SK-N-SH (cell line): ENCODE measurements around the gene TFDP2. TPM values are rescaled to one million over a fixed set of nuclear protein-coding genes. Genes with fewer than 3 reads are reported as not detected.

Source experiments
- CTCF ChIA-PET: fragments of 300-600, 350-600 bp; formaldehyde crosslinking; extraction: SDS; loops from one replicate; lab custom pipeline; 2021; lab: Yijun Ruan, JAX
- POLR2A ChIA-PET: fragments of 350-600 bp; sonication (Branson Sonifier 250); formaldehyde crosslinking; extraction: SDS; loops from one replicate; lab custom pipeline; 2020; ENCODE audit warnings: antibody characterized with exemption, inconsistent platforms; lab: Yijun Ruan, JAX
- DNase-seq: peaks from one replicate; pipeline ENCODE4 v3.0.0; 2012
- H2AFZ ChIP-seq: fragments of 200-600 bp; sonication (generic); 2 replicates; pipeline ENCODE4 v1.8.1; 2016; ENCODE audit warnings: antibody characterized with exemption, mild to moderate bottlenecking, low read depth
- H3F3A ChIP-seq: fragments of 200-600 bp; sonication (generic); replicated peaks from 2 replicates; pipeline ENCODE3; 2016; ENCODE audit warnings: antibody characterized with exemption, mild to moderate bottlenecking; ENCODE audit not compliant: insufficient read depth
- H3K27ac ChIP-seq, 2 experiments: fragments of 200-500 bp in 1 of 2; fragments of 200-600 bp in 1 of 2; sonication (Bioruptor generic) in 1 of 2; sonication (generic), shearing (Covaris generic) in 1 of 2; 2 replicates each; pipeline versions ENCODE4 v1.5.1 to v1.6.1; 2014 to 2016; ENCODE audit warnings: low read depth in 2 of 2, inconsistent platforms in 1 of 2, low read length in 1 of 2, mild to moderate bottlenecking in 1 of 2, mixed read lengths in 1 of 2
- H3K27me3 ChIP-seq: fragments of 200-600 bp; sonication (generic), shearing (Covaris generic); 2 replicates; pipeline ENCODE4 v1.6.1; 2016; ENCODE audit warnings: mixed run types; ENCODE audit not compliant: insufficient read depth
- H3K36me3 ChIP-seq, 2 experiments: fragments of 200-500 bp in 1 of 2; fragments of 200-600 bp in 1 of 2; sonication (Bioruptor generic) in 1 of 2; sonication (generic) in 1 of 2; replicated peaks in 1 of 2; 2 replicates each; pipeline versions ENCODE3 to v1.5.1; 2014 to 2016; ENCODE audit warnings: low read length in 1 of 2, mild to moderate bottlenecking in 1 of 2; ENCODE audit not compliant: insufficient read depth in 2 of 2, control insufficient read depth in 1 of 2
- H3K4me1 ChIP-seq, 2 experiments: fragments of 200-500 bp in 1 of 2; fragments of 200-600 bp in 1 of 2; sonication (Bioruptor generic) in 1 of 2; sonication (generic), shearing (Covaris generic) in 1 of 2; 2 replicates each; pipeline versions ENCODE4 v1.5.1 to v1.6.1; 2014 to 2016; ENCODE audit warnings: low read depth in 1 of 2, low read length in 1 of 2, mixed run types in 1 of 2; ENCODE audit not compliant: insufficient read depth in 2 of 2, control insufficient read depth in 1 of 2
- H3K4me2 ChIP-seq: fragments of 200-600 bp; sonication (generic), shearing (Covaris generic); 2 replicates; pipeline ENCODE4 v1.6.1; 2017; ENCODE audit warnings: mixed run types
- H3K4me3 ChIP-seq, 2 experiments: fragments of 200-500 bp in 1 of 2; fragments of 200-600 bp in 1 of 2; sonication (Bioruptor generic) in 1 of 2; sonication (generic), shearing (Covaris generic) in 1 of 2; 2 replicates each; pipeline versions ENCODE4 v1.5.1 to v1.8.1; 2014 to 2016; ENCODE audit warnings: low read depth in 2 of 2, inconsistent platforms in 1 of 2, low read length in 1 of 2, mild to moderate bottlenecking in 1 of 2, mixed read lengths in 1 of 2, moderate library complexity in 1 of 2
- H3K79me2 ChIP-seq: fragments of 200-600 bp; sonication (generic); 2 replicates; pipeline ENCODE4 v1.8.1; 2017; ENCODE audit warnings: mild to moderate bottlenecking; ENCODE audit not compliant: insufficient read depth
- H3K9ac ChIP-seq: fragments of 200-600 bp; sonication (generic); 2 replicates; pipeline ENCODE4 v1.6.1; 2017; ENCODE audit warnings: mixed run types
- H3K9me2 ChIP-seq: fragments of 200-600 bp; sonication (generic); 2 replicates; pipeline ENCODE4 v1.6.1; 2017; ENCODE audit warnings: mixed run types
- H3K9me3 ChIP-seq: fragments of 200-600 bp; sonication (generic); 2 replicates; pipeline ENCODE4 v1.6.1; 2017; ENCODE audit warnings: mixed run types, mild to moderate bottlenecking, moderate library complexity
- H4K20me1 ChIP-seq: fragments of 200-600 bp; sonication (generic); 2 replicates; pipeline ENCODE4 v1.6.1; 2017; ENCODE audit warnings: mild to moderate bottlenecking, mixed run types; ENCODE audit not compliant: insufficient read depth
- FOSL2 ChIP-seq: IDR thresholded peaks from 2 replicates; pipeline ENCODE4 v1.4.0; 2012; ENCODE audit warnings: low read depth, mild to moderate bottlenecking, moderate library complexity, borderline replicate concordance
- FOXJ3 ChIP-seq: sonication (generic); formaldehyde crosslinking; IDR thresholded peaks from 2 replicates; pipeline ENCODE4 v1.5.1; 2020; ENCODE audit warnings: mild to moderate bottlenecking, missing genetic modification reagents
- FOXM1 ChIP-seq: IDR thresholded peaks from 2 replicates; pipeline ENCODE4 v1.4.0; 2012; ENCODE audit warnings: low read depth, mild to moderate bottlenecking
- GABPA ChIP-seq: IDR thresholded peaks from 2 replicates; pipeline ENCODE4 v1.4.0; 2012; ENCODE audit warnings: low read depth, mild to moderate bottlenecking
- GATA2 ChIP-seq: sonication (generic); formaldehyde crosslinking; IDR thresholded peaks from 2 replicates; pipeline ENCODE4 v1.5.0; 2020; ENCODE audit warnings: mild to moderate bottlenecking, missing genetic modification reagents
- MXI1 ChIP-seq: IDR thresholded peaks from 2 replicates; pipeline ENCODE4 v1.6.1; 2012; ENCODE audit warnings: mild to moderate bottlenecking, low read depth, low read length, improper control_type of control experiment
- NFIC ChIP-seq: IDR thresholded peaks from 2 replicates; pipeline ENCODE4 v1.4.0; 2012; ENCODE audit warnings: borderline replicate concordance
- POLR2AphosphoS5 ChIP-seq: IDR thresholded peaks from 2 replicates; pipeline ENCODE4 v1.6.1; 2012; ENCODE audit warnings: low read depth, low read length
- RAD21 ChIP-seq: IDR thresholded peaks from 2 replicates; pipeline ENCODE4 v1.6.1; 2012; ENCODE audit warnings: mild to moderate bottlenecking, low read length
- RCOR1 ChIP-seq: fragments of 150-350 bp; IDR thresholded peaks from 2 replicates; pipeline ENCODE4 v1.6.1; 2017; ENCODE audit warnings: antibody characterized with exemption, low read length
- RXRA ChIP-seq: IDR thresholded peaks from 2 replicates; pipeline ENCODE4 v1.4.0; 2012; ENCODE audit warnings: low read depth, mild to moderate bottlenecking, borderline replicate concordance
- SIN3A ChIP-seq: IDR thresholded peaks from 2 replicates; pipeline ENCODE4 v1.6.1; 2012; ENCODE audit warnings: low read depth, mild to moderate bottlenecking, low read length, moderate library complexity, borderline replicate concordance
- SMC3 ChIP-seq: IDR thresholded peaks from 2 replicates; pipeline ENCODE4 v1.6.1; 2012; ENCODE audit warnings: low read depth, low read length, improper control_type of control experiment
- YY1 ChIP-seq: IDR thresholded peaks from 2 replicates; pipeline ENCODE4 v1.4.0; 2012; ENCODE audit warnings: low read depth, mild to moderate bottlenecking
- WGBS: methylation state at CpG from one replicate; pipeline ENCODE4 v1.1.6; 2017; ENCODE audit warnings: low lambda C conversion rate; 5-methylcytosine and 5-hydroxymethylcytosine counted together
- polyA plus RNA-seq, 3 experiments: library from polyadenylated mRNA; depleted of rRNA; stranded (reverse); fragments of >200 nt; gene quantifications; 2 replicates each; pipeline ENCODE4 v1.2.3, GENCODE V29; 2012
- TF ChIP-seq, protein P1 (sequence below): fragments of 150-350 bp; IDR thresholded peaks from 2 replicates; pipeline ENCODE4 v1.6.1; 2016; ENCODE audit warnings: mild to moderate bottlenecking, low read depth, low read length
- TF ChIP-seq, protein P2 (sequence below): fragments of 200-600 bp; sonication (generic); IDR thresholded peaks from 2 replicates; pipeline ENCODE4 v1.6.1; 2017; ENCODE audit warnings: antibody characterized with exemption, mild to moderate bottlenecking, moderate library complexity

Gene TFDP2
- polyA plus RNA-seq, 1 of the 3 experiments (the other 2 are of a cell fraction), result 8.6 TPM

DNA sequence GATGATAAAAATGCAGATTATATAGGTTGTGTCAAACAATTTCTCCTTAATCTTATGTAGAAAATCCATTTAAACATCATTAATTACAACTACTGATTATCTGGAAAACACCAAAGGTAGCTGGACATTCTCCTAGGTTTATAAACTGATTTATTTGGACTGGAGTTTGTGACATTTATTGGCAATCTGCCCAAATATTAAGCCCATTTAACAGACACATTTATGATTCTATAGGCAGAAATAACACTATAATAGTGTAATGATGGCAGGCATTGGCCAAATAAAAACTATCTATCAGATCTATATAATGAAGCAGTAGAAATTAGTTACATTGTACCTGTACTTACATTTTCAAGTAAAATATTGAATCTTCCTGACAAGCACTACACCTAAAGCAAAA, 117.8 kb downstream of the TFDP2 start:
- POLR2A ChIA-PET, result no interaction called here

DNA sequence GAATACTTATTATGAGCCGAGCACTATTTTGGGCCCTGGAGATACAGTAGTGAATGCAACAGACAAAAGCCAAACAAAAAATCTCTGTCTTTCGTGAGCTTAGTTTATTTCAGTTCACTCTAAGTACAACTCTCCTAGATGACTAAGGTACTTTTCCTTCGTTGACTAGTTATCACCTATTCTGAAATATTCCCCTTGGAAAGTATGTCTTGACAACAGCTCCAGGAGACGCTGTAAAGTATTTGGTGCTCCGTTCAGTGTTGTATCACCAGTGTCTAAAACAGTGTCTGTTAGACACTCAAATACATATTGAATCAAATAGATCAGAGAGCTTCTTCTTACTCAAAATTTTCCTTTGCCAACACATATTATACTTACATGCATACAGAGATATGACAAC, 119.6 kb downstream of the TFDP2 start:
- Histone ChIP-seq H3K9ac (no peak overlapping the region), H3K79me2 (peaks cover 20% of the 10 kb centered on the region), H3K4me1 (peaks cover 2 to 7% of the 10 kb centered on the region in 2 experiments; a peak in 2 of 4 replicates), H3K4me3 (no peak overlapping the region), H4K20me1 (no peaks in the 10 kb centered on the region), H3K27me3 (no peaks in the 10 kb centered on the region), H2AFZ (no peak overlapping the region), H3K27ac (no peak overlapping the region), H3K4me2 (no peak overlapping the region), H3K36me3 (no peaks in the 10 kb centered on the region), H3K9me3 (no peaks in the 10 kb centered on the region), H3F3A (peaks cover 14% of the 10 kb centered on the region), H3K9me2 (no peaks in the 10 kb centered on the region)
- CTCF ChIA-PET, result interaction anchor here (0.6 kb wide), 1 partner anchor 312 kb away, joined by 3 read pairs; no protein-coding TSS in a partner anchor
- POLR2A ChIA-PET, result no interaction called here
- DNase-seq, result no peak
- TF ChIP-seq POLR2AphosphoS5, result no peak
- TF ChIP-seq, protein P1, sequence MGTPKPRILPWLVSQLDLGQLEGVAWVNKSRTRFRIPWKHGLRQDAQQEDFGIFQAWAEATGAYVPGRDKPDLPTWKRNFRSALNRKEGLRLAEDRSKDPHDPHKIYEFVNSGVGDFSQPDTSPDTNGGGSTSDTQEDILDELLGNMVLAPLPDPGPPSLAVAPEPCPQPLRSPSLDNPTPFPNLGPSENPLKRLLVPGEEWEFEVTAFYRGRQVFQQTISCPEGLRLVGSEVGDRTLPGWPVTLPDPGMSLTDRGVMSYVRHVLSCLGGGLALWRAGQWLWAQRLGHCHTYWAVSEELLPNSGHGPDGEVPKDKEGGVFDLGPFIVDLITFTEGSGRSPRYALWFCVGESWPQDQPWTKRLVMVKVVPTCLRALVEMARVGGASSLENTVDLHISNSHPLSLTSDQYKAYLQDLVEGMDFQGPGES, result no peak
- no peak for TF ChIP-seq FOSL2
- 88% methylated on average over 5 of the region's 5 CpGs for WGBS

More for the DNA sequence above, 117.8 kb downstream of the TFDP2 start:
- CTCF ChIA-PET, result no interaction called here
- no peak for TF ChIP-seq GABPA
- TF ChIP-seq, protein P1, result no peak
- TF ChIP-seq, all 33 proteins: peak for 0
- Histone ChIP-seq H3K9me3 (no peaks in the 10 kb centered on the region), H3K27ac (no peak overlapping the region), H3K27me3 (no peaks in the 10 kb centered on the region), H2AFZ (no peak overlapping the region), H3F3A (peaks cover 14% of the 10 kb centered on the region), H3K36me3 (no peaks in the 10 kb centered on the region), H3K79me2 (peaks cover 8% of the 10 kb centered on the region), H3K4me1 (peaks cover under 1 to 2% of the 10 kb centered on the region in 2 experiments; a peak in 2 of 4 replicates), H4K20me1 (no peaks in the 10 kb centered on the region), H3K9ac (no peak overlapping the region), H3K4me2 (no peak overlapping the region), H3K9me2 (no peaks in the 10 kb centered on the region), H3K4me3 (no peak overlapping the region)
- DNase-seq, result no peak

DNA sequence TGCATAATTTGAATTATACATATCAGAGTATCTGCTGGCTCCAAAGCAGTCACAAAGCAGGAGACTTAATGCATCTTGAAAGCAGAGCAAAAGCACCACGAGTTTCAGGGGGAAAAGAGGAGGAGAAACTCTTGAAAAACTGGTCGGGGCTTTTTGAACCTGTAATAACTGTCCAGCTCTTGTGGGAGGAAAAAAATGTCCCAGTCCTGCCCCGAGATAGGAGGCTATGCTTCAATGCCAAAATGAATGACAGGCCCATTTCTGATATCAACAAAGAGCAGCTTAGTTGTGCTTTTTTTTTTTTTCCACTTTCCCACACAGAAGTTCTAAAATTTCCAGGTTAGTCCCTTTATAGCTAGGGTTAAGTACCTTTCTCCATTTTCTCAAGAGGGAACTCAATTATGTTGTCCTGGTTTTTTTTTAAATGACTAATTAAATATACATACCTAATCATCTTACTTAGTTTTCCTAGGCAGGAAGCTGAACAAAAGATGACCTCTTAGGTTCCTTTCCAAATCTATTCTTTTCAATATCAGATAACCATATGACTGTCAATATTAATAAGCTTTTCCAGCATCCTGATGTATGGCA, 120.2 kb downstream of the TFDP2 start:
- WGBS, result 47% methylated on average over 3 of the region's 3 CpGs
- H4K20me1 ChIP-seq, result no peaks in the 10 kb centered on the region
- H3K4me3 ChIP-seq, result no peak overlapping the region
- peak overlapping the region in 1 of 2 experiments; percentile 3; a peak in 1 of 4 replicates for H3K27ac ChIP-seq
- H3K9me3 ChIP-seq, result no peaks in the 10 kb centered on the region
- H3K27me3 ChIP-seq, result no peaks in the 10 kb centered on the region
- no peak overlapping the region for H2AFZ ChIP-seq
- peaks cover 3 to 4% of the 10 kb centered on the region in 2 experiments for H3K36me3 ChIP-seq
- peaks cover 20% of the 10 kb centered on the region for H3K79me2 ChIP-seq
- H3K4me1 ChIP-seq, result peaks cover 2 to 7% of the 10 kb centered on the region in 2 experiments; a peak in 2 of 4 replicates
- H3K4me2 ChIP-seq, result no peak overlapping the region
- ChIA-PET CTCF (no interaction called here), POLR2A (no interaction called here)
- H3K9me2 ChIP-seq, result no peaks in the 10 kb centered on the region
- peak; percentile 11 for DNase-seq
- H3K9ac ChIP-seq, result no peak overlapping the region
- peaks cover 14% of the 10 kb centered on the region for H3F3A ChIP-seq
- TF ChIP-seq SMC3, result no peak
- TF ChIP-seq RXRA, result no peak
- no peak for TF ChIP-seq GABPA
- no peak for TF ChIP-seq NFIC
- no peak for TF ChIP-seq YY1
- no peak for TF ChIP-seq SIN3A
- no peak for TF ChIP-seq MXI1
- TF ChIP-seq, protein P2, sequence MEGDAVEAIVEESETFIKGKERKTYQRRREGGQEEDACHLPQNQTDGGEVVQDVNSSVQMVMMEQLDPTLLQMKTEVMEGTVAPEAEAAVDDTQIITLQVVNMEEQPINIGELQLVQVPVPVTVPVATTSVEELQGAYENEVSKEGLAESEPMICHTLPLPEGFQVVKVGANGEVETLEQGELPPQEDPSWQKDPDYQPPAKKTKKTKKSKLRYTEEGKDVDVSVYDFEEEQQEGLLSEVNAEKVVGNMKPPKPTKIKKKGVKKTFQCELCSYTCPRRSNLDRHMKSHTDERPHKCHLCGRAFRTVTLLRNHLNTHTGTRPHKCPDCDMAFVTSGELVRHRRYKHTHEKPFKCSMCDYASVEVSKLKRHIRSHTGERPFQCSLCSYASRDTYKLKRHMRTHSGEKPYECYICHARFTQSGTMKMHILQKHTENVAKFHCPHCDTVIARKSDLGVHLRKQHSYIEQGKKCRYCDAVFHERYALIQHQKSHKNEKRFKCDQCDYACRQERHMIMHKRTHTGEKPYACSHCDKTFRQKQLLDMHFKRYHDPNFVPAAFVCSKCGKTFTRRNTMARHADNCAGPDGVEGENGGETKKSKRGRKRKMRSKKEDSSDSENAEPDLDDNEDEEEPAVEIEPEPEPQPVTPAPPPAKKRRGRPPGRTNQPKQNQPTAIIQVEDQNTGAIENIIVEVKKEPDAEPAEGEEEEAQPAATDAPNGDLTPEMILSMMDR, result no peak
- no peak for TF ChIP-seq FOXJ3 (CRISPR knock-in tag)
- TF ChIP-seq FOXM1, result no peak
- no peak for TF ChIP-seq FOSL2
- TF ChIP-seq RAD21, result no peak
- no peak for TF ChIP-seq GATA2 (CRISPR knock-in tag)
- TF ChIP-seq RCOR1, result no peak
